ENCODE data around the gene LAGE3. TPM values are rescaled to one million over a fixed set of nuclear protein-coding genes. Genes with fewer than 3 reads are reported as not detected.

The LAGE3 gene
- total and polyA plus RNA-seq, 2 donors from 2014 or later: 10.0 to 29.0 TPM

DNA sequence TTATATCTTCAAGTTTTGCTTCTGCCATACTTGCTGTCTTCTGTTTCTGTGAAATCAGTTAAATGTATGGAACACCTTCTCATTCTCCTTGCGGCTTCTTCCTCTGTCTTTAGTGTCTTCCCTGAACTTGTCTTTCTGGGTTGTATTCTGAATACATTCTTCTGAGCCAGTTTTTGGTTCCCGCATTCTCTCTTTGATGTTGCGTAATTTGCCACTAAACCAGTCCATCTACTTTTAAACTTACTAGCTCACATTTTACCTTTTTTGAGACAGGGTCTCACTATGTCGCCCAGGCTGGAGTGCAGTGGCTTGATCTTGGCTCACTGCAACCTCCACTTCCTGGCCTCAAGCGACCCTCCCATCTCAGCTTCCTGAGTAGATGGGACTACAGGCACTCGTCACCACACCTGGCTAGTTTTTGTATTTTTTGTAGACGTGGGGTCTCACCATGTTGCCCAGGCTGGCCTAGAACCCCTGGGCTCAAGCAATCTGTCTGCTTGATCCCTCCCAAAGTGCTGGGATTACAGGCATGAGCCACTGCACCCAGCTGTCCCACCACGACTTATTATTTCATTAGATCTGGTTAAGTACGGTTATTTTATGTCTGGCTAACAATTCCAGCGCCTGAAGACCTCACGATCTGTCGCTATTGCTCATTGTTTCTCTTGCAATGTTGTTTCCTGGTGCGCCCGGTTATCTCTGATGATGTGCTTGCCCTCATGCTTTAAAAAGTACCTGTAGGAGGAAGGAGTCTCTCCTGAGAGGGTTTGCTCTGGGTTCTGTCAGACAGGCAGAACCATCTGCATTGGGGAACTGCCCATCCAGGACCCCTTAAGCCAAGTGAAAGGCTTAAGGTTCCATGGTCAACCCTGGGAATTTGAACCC, 46.8 kb upstream of the LAGE3 start:
- TF ChIP-seq, protein P1, sequence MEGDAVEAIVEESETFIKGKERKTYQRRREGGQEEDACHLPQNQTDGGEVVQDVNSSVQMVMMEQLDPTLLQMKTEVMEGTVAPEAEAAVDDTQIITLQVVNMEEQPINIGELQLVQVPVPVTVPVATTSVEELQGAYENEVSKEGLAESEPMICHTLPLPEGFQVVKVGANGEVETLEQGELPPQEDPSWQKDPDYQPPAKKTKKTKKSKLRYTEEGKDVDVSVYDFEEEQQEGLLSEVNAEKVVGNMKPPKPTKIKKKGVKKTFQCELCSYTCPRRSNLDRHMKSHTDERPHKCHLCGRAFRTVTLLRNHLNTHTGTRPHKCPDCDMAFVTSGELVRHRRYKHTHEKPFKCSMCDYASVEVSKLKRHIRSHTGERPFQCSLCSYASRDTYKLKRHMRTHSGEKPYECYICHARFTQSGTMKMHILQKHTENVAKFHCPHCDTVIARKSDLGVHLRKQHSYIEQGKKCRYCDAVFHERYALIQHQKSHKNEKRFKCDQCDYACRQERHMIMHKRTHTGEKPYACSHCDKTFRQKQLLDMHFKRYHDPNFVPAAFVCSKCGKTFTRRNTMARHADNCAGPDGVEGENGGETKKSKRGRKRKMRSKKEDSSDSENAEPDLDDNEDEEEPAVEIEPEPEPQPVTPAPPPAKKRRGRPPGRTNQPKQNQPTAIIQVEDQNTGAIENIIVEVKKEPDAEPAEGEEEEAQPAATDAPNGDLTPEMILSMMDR (IDR thresholded peaks at IDR 0.05; ENCODE audit: borderline replicate concordance, extremely low read depth, insufficient read depth): no peak

DNA sequence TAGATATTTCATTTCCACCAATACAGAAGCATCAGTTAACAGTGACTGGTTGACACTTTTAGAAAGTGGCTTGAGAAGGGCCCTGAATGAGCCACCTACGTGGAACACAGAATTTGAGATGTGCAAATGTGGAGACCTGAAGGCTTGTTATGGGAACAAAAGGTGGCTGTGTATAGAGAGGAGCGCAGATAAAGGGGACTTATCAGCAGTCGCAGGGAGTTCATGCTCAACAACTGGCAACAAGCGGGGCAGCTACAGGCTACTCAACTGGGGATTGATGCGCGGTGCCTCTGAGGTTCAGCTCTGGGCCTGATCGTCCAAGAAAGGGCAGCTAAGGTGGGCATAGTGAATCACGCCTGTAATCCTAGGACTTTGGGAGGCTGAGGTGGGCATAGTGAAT, 40.3 kb upstream of the LAGE3 start:
- FAIRE-seq (no peak), DNase-seq (no peak)
- no peaks in the 10 kb centered on the region for H3K36me3 ChIP-seq (ENCODE audit: control insufficient read depth in 2 of 3, insufficient read depth in 3 of 3, low read length in 3 of 3)
- no peak overlapping the region for H3K27ac ChIP-seq (ENCODE audit: low read depth in 2 of 2, low read length in 2 of 2)
- H3K9me3 ChIP-seq (ENCODE audit: control insufficient read depth in 2 of 3, insufficient read depth in 1 of 3, low read length in 3 of 3): no peaks in the 10 kb centered on the region
- H3K4me1 ChIP-seq (ENCODE audit: control insufficient read depth in 2 of 3, insufficient read depth in 2 of 3, low read depth in 1 of 3, low read length in 3 of 3): peaks cover 2 to 10% (median 3%) of the 10 kb centered on the region in 3 donors
- intact Hi-C loops (cut with DNase I): no loop called here
- no peak overlapping the region for H3K4me3 ChIP-seq (ENCODE audit: low read length in 3 of 3)
- TF ChIP-seq, protein P1 (IDR thresholded peaks at IDR 0.05; ENCODE audit: borderline replicate concordance, extremely low read depth, insufficient read depth): no peak
- H3K27me3 ChIP-seq (ENCODE audit: control insufficient read depth, insufficient read depth, low read length): no peaks in the 10 kb centered on the region
- H3K9ac ChIP-seq (ENCODE audit: low read length in 3 of 3): no peak overlapping the region

More for the DNA sequence above, 46.8 kb upstream of the LAGE3 start:
- Histone ChIP-seq H3K9me3 (ENCODE audit: control insufficient read depth in 2 of 3, insufficient read depth in 1 of 3, low read length in 3 of 3) (no peaks in the 10 kb centered on the region), H3K27me3 (ENCODE audit: control insufficient read depth, insufficient read depth, low read length) (no peaks in the 10 kb centered on the region), H3K36me3 (ENCODE audit: control insufficient read depth in 2 of 3, insufficient read depth in 3 of 3, low read length in 3 of 3) (no peaks in the 10 kb centered on the region), H3K4me3 (ENCODE audit: low read length in 3 of 3) (no peak overlapping the region), H3K9ac (ENCODE audit: low read length in 3 of 3) (no peak overlapping the region), H3K27ac (ENCODE audit: low read depth in 2 of 2, low read length in 2 of 2) (no peak overlapping the region), H3K4me1 (ENCODE audit: control insufficient read depth in 2 of 3, insufficient read depth in 2 of 3, low read depth in 1 of 3, low read length in 3 of 3) (peaks cover 0 to 6% (median 2%) of the 10 kb centered on the region in 3 donors)
- intact Hi-C loops (cut with DNase I): no loop called here
- DNase-seq (no peak), FAIRE-seq (no peak)

DNA sequence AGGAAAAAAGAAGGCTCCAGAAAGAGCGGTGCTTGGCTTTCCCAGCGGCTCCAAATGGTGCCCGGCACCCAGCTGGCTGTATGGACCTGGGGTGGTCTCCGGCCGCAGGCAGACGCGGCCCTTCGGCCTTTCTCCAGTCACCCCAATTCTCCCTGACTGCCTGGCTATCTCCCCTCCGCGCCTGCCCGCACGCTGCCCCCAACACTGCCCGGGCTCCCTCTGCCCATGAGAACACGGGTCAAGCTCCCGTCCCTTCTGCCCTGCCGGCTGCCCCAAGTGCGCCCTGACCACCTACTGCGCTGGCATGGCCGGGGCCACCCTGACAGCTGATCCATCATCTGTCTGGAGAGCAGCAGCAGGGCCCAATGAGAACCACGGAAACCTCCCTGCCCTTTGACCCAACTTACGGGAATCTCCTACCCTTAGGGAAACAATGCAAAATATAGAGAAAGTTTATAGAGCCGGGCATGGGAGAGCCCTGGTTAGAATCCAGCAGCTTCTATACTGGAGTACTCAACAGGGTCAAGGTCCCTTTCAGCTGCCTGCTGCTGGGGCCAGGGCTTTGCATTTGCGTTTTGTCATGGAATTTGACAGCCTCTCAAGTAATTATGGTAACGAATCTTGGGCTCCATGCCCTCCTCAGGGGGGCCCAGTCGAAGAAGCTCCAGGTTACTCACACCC, 38.2 kb upstream of the LAGE3 start:
- Histone ChIP-seq H3K36me3 (ENCODE audit: control insufficient read depth in 2 of 3, insufficient read depth in 3 of 3, low read length in 3 of 3) (peaks cover 0 to 3% (median 0%) of the 10 kb centered on the region in 3 donors), H3K27ac (ENCODE audit: low read depth in 2 of 2, low read length in 2 of 2) (peak overlapping the region; percentile 84 to 94), H3K4me3 (ENCODE audit: low read length in 3 of 3) (peak overlapping the region in 2 of 3 donors; percentile 75 to 76), H3K4me1 (ENCODE audit: control insufficient read depth in 2 of 3, insufficient read depth in 2 of 3, low read depth in 1 of 3, low read length in 3 of 3) (peaks cover 2 to 10% (median 3%) of the 10 kb centered on the region in 3 donors), H3K9me3 (ENCODE audit: control insufficient read depth in 2 of 3, insufficient read depth in 1 of 3, low read length in 3 of 3) (no peaks in the 10 kb centered on the region), H3K27me3 (ENCODE audit: control insufficient read depth, insufficient read depth, low read length) (no peaks in the 10 kb centered on the region), H3K9ac (ENCODE audit: low read length in 3 of 3) (peak overlapping the region in 2 of 3 donors; percentile 71 to 73)
- intact Hi-C loops (cut with DNase I): no loop called here
- DNase-seq (peak in 3 of 5 donors; percentile 25 to 75 (median 52)), FAIRE-seq (no peak)
- TF ChIP-seq, protein P1 (IDR thresholded peaks at IDR 0.05; ENCODE audit: borderline replicate concordance, extremely low read depth, insufficient read depth): no peak

Measured in kidney (tissue), 14 donors.